ENCODE results near the gene PBXIP1.
"Not testable (repeated sequence)": the region's sequence is repeated elsewhere in the genome, so short reads cannot be mapped to it uniquely, and the experiment has no call there.

Gene PBXIP1

GRCh38 chr1:154936555-154937084 is 19.3 kb downstream of the PBXIP1 start, which contains the start of gene PMVK:
Gene PMVK (minus strand): TSS chr1:154936719. CDS start chr1:154936685, 34 bp downstream.
- DNase-seq (ENCODE audit: low read depth), result peak; percentile 81

DNA sequence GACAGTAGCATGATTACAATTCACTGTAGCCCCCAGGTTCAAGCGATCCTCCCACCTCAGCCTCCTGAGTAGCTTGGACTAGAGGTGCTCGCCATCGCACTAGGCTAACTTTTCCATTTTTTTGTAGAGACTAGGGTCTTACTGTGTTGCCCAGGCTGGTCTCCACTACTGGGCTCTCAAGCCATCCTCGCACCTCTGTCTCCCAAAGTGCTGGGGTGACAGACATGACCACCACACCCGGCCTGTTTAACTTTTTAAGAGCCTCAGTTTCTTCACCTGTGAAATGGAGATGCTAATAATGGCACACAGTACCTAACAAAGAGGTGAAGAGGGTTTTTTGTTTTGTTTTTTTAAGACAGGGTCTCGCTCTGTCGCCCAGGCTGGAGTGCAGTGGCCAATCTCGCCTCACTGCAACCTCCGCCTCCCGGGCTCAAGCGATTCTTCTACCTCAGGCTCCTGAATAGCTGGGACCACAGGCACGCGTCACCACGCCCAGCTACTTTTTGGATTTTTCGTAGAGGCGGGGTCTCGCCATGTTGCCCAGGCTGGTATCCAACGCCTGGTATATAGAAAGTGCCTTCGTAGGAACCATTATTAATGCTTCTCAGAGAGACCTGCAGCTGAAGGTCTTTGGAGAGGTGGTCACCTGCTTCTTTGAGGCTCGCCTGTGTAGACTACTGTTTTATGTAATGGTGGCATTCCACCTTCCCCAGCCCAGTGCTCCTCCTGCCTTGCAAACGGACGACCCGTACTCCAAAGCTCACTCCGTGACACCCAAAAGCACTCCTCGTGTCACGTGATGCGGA is 19.9 kb downstream of the PBXIP1 start:
- no peak for DNase-seq (ENCODE audit: low read depth)

- DNase-seq (ENCODE audit: low read depth), result no peak
These were observed 21.4 kb downstream of the PBXIP1 start for GRCh38 chr1:154934358-154934948.

GRCh38 chr1:154931940-154932487 is 23.9 kb downstream of the PBXIP1 start:
- no peak for DNase-seq (ENCODE audit: low read depth)

- no peak for DNase-seq (ENCODE audit: low read depth)
These were observed 29.7 kb downstream of the PBXIP1 start for GRCh38 chr1:154926201-154926600.

DNA sequence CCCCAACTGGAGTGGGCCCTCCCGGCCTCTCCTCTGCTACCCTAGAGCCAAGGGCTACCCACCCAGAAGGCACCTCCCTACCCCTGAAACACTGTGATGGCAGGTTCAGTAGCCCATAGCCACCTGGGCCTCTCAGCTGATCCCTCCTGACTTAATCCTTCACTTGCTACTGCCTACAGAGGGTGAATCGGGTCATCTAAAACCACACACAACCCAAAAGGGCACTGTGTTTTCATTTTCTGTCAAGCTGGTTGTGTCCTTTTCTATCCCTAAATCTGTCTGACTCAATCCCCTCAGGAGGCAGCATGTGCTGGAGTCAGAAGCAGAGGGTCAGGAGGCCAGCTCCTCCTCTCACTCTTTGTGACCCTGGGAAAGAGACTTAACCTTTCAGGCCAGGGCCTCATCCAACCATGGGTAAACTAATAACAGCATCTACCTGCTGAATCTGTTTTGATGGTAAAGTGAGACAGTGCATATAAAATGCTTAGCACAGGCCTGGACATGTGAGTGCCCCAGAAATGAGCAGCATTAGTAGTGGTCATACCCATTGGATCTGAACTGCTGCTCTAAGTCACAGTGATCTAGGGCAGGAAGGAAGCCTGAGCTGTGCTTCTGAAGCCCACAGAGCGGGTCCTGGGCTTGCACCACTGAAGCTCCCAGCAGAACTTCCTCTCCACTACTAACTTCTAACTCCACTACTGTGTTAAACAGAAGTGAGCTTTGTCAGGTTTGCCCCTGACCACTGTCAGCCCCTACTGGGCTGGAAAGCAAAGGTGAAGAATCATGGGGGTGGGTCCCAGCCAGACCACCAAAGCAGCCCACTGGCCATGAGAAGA is 30.3 kb downstream of the PBXIP1 start:
- no peak for DNase-seq (ENCODE audit: low read depth)

GRCh38 chr1:154923695-154924094 is 32.2 kb downstream of the PBXIP1 start:
- no peak for DNase-seq (ENCODE audit: low read depth)

DNA sequence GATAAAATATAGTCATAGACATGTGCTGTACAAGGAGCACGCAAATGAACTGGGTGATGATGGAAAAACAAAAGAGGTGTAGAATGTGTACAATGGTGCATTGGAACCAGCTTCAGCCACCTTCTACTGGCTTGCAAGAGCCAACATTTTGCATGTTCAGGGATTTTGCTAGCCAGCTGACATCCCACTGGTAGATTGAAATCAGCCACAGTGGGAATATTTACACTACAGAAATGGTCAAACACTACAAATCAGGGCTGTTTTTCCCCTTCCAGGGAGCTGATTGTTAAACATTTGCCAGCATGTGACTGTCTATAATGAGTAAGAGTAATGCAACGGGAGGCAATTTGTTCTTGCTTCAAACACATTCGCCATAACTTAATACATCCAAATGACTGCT is 42.6 kb downstream of the PBXIP1 start:
- DNase-seq (ENCODE audit: low read depth), result no peak

GRCh38 chr1:154912755-154913154 is 43.1 kb downstream of the PBXIP1 start:
- no peak for DNase-seq (ENCODE audit: low read depth)

DNA sequence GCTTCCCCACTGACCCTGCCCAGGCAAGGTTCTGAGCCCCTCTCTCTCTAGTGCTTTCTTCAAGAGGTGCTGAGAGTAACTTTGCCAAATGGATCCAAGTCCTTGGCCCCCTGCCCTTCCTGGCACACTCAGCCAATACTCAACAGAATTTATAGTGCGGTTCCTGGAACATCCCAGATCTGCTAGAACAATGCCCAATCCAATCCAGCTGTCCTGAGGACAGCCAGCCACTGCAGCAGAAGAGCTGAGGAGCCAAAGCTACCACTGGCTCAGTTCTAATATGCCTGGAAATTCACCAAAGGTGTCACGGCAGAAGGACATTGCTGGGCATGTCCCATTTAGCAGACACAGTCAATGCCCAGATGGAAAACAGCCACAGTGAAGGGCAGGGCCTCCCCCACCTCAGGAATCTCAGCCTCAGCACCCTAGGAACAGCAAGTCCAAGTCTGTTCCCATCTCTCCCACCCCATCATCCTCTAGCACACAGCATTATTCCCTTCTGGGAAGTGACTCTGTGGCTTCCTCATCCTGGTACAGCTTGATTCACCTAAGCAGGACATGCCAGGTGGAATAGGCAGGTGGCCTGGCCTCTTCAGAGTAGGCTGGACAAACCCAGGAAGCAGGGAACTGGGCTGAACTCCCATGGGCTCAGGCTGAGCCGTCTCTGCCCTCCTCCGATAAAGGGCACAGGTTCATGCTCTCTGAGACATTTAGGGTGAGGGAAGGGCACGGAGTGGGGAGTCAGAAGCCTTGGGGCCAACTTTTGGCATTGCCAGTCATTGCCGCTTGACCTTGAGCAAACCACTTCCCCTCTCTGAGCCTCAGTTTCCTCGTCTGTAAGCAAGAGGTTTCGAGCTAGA is 44.0 kb downstream of the PBXIP1 start:
- DNase-seq (ENCODE audit: low read depth), result no peak

- no peak for DNase-seq (ENCODE audit: low read depth)
These were observed 45.0 kb downstream of the PBXIP1 start for GRCh38 chr1:154910851-154911250.

- DNase-seq (ENCODE audit: low read depth), result no peak
These were observed 47.0 kb downstream of the PBXIP1 start for GRCh38 chr1:154908937-154909336.

GRCh38 chr1:154908129-154908528 is 47.8 kb downstream of the PBXIP1 start:
- not testable (repeated sequence) for DNase-seq (ENCODE audit: low read depth)

- no peak for DNase-seq (ENCODE audit: low read depth)
These were observed 49.2 kb downstream of the PBXIP1 start for GRCh38 chr1:154906621-154907081.

- DNase-seq (ENCODE audit: low read depth), result no peak
These were observed 52.8 kb downstream of the PBXIP1 start for GRCh38 chr1:154902938-154903566.

DNA sequence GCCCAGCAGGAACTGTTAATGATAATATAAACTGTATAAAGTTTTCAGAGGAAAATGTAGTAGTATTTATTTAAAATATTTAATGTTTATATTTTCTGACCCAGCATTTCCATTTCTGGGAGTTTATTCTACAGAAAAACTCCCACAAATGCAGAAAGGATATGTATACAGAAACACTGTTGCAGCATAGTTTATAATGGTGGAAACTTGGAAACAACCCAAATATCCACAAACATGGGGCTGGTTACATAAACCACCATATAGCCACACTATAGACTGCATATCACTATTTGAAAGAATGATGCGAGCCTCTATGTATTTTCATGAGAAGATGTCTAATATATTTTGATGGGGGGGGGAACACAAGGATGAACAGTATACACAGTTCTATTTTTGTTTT is 54.3 kb downstream of the PBXIP1 start:
- DNase-seq (ENCODE audit: low read depth), result no peak

DNA sequence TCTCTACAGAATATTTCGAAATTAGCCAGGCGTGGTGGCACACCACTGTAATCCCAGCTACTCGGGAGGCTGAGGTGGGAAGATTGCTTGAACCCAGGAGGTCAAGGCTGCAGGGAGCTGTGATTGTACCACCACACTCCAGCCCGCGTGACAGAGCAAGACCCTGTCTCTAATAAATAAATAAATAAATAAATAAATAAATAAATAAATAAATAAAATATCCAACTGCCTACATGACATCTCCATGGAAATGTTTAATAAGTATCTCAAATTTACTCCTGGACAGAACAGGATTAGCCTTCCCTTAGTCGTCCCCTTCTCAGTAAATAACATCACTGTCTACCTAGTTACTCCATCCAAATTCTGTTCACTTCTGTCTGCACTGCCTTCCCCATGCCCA is 56.9 kb downstream of the PBXIP1 start:
- DNase-seq (ENCODE audit: low read depth), result no peak

- no peak for DNase-seq (ENCODE audit: low read depth)
These were observed 59.1 kb downstream of the PBXIP1 start for GRCh38 chr1:154896771-154897286.

DNA sequence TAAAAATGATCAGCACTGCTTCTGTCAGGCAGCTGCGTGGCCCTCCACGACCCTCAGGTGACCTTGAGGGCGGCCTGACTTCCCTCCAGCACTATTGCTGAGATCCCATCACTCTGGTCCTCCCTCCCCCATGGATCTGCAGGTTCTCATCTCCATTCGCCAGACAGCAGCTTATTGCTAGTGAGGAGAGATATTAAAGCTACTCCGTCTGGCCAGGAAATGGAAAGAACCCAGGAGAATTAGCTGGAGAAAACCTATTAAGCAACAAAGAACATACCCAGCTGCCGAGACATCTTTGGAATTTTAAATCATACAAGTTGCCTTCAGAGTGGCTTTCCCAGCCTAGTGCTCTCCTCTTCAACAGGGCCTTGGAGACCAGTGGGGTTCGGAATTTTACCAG is 60.1 kb downstream of the PBXIP1 start:
- DNase-seq (ENCODE audit: low read depth), result no peak
